Ovary (tissue), 9 donors: ENCODE results near the gene AP4B1. TPM values are rescaled to one million over a fixed set of nuclear protein-coding genes. Genes with fewer than 3 reads are reported as not detected.

Experiments
- DNase-seq, 5 donors: peaks; one replicate each; pipeline ENCODE4 v3.0.0-alpha.2; 2019 to 2020
- H3K27ac ChIP-seq, 2 donors: fragments of 200-600 bp; one replicate each; pipeline versions ENCODE4 v1.5.1 to v1.8.0; 2019 to 2022
- H3K27me3 ChIP-seq: fragments of 200-600 bp; one replicate; pipeline ENCODE4 v1.8.0; 2022
- H3K36me3 ChIP-seq: fragments of 200-600 bp; sonication (generic); one replicate; pipeline ENCODE4 v1.5.1; 2019
- H3K4me1 ChIP-seq: one replicate; pipeline ENCODE4 v1.8.1; 2013; ENCODE audit warnings: mild to moderate bottlenecking, moderate library complexity; ENCODE audit not compliant: insufficient read depth
- H3K4me3 ChIP-seq: fragments of 200-600 bp; sonication (generic); one replicate; pipeline ENCODE4 v1.5.1; 2017
- H3K9me3 ChIP-seq, 2 donors: fragments of 200-600 bp in 1 of 2; sonication (generic) in 1 of 2; one replicate each; pipeline versions ENCODE4 v1.5.1 to v1.8.1; 2013 to 2019; ENCODE audit warnings: mild to moderate bottlenecking in 1 of 2, moderate library complexity in 1 of 2
- EP300 ChIP-seq: sonication (generic); formaldehyde crosslinking; IDR thresholded peaks from one replicate; pipeline ENCODE4 v1.6.1; 2017; ENCODE audit warnings: antibody characterized with exemption
- POLR2A ChIP-seq: fragments of 450-650 bp; IDR thresholded peaks from one replicate; pipeline ENCODE4 v1.6.1; 2017; ENCODE audit warnings: antibody characterized with exemption, mild to moderate bottlenecking, moderate library complexity
- WGBS, 3 donors: extraction: QIAGEN DNeasy Blood & Tissue Kit in 1 of 3; methylation state at CpG; one replicate each; pipeline versions ENCODE4 v1.1.5 to v1.1.7; 2013 to 2017; 5-methylcytosine and 5-hydroxymethylcytosine counted together
- intact Hi-C, 4 donors: fragments of 100-400 bp; cut with DNase I; formaldehyde crosslinking; loops; one replicate each; pipeline versions ENCODE4 v1.11.0 to v1.15.1; 2022 to 2023
- polyA plus RNA-seq, 2 donors: library from polyadenylated mRNA; stranded (reverse); fragments of 200-250 nt in 1 of 2; fragments of 350-450 nt in 1 of 2; fragmentation: Illumina TruSeq in 1 of 2; extraction: RNeasy Lipid Tissue Mini Kit (QIAGEN cat#74804) in 1 of 2; gene quantifications; one replicate each; pipeline ENCODE4 v1.2.3, GENCODE V29; 2013 to 2014
- total RNA-seq, 7 donors: library from RNA; depleted of rRNA in 2 of 7; stranded (reverse); fragments of >200 nt in 2 of 7; fragmentation: NEBNext Ultra II Directional in 3 of 7; extraction: Animal tissue kit (Norgen Biotek cat#: 25700) in 3 of 7; gene quantifications; one replicate each; pipeline versions ENCODE4 v1.1.0 to v1.2.4, GENCODE V29; 2016 to 2023
- TF ChIP-seq, protein P1 (sequence below), 3 donors: fragments of 450-650 bp in 2 of 3; fragments of 200-600 bp in 1 of 3; IDR thresholded peaks; one replicate each; pipeline versions ENCODE4 v1.5.1 to v1.8.0; 2016 to 2022; ENCODE audit warnings: antibody characterized with exemption in 3 of 3, mild to moderate bottlenecking in 1 of 3
- donor health status: DM: no; HTN: no; CAD: no; lungs with moderate emphysema.
- donor health status: DM: no; HTN: no; CAD: no.
- donor health status: Bipolar disorder and iron deficiency.
- donor health status: DM: yes; HTN: yes; CAD: no.
- donor health status: DM: no; HTN: no; CAD: no.
- donor health status: DM: yes; HTN: yes; CAD: no.

Gene AP4B1
- total and polyA plus RNA-seq, 9 donors = 14.4 to 23.7 (median 16.9) TPM

DNA sequence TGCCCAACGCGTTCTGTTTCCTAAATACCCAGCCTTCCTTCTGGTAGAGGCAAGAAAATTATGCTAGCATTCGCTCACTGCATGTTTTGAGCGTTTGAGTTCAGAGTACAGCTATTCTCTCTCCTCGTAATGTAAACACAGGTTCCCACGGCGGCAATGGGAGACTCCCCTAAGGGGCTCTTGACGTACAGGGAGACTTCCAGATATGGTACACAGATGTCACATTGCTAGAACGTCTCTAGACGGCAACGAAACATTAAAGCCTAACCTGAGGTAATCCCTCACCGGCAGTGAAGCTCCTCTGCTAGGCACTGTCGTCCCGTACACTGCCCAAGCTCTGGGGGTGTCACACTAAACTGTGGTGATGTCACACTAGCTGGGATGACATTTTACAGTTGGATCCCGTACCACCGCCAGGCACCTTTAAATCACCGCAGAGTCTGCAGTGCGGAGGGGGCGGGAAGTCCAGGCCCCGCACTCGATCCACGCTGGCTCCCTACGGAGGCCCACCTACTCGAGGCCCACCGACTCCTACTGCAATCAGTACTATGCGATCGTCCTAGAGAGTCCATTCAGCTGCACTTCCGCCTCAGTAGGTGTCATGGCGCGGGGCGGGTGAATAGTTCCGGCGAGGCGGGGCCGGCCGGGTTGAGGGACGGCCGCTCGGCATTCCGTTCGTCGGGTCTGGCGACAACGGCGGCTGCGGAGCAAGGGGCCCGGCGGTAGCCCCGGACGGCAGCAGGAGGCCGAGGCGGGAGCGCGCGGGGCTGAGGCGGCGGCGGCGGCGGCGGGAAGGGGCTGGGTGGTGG, 24.5 kb upstream of the AP4B1 start, which contains the start of gene HIPK1:
TSS of gene HIPK1 (plus strand) at position 384 of the 809 bp plus-strand sequence.
- H3K4me3 ChIP-seq = peak within 1 kb of the TSS; percentile 76
- DNase-seq = peak; percentile 92 to 96 (median 93)
- no peaks in the 10 kb centered on the region for H3K36me3 ChIP-seq
- TF ChIP-seq EP300 = peak; percentile 29
- TF ChIP-seq, protein P1, sequence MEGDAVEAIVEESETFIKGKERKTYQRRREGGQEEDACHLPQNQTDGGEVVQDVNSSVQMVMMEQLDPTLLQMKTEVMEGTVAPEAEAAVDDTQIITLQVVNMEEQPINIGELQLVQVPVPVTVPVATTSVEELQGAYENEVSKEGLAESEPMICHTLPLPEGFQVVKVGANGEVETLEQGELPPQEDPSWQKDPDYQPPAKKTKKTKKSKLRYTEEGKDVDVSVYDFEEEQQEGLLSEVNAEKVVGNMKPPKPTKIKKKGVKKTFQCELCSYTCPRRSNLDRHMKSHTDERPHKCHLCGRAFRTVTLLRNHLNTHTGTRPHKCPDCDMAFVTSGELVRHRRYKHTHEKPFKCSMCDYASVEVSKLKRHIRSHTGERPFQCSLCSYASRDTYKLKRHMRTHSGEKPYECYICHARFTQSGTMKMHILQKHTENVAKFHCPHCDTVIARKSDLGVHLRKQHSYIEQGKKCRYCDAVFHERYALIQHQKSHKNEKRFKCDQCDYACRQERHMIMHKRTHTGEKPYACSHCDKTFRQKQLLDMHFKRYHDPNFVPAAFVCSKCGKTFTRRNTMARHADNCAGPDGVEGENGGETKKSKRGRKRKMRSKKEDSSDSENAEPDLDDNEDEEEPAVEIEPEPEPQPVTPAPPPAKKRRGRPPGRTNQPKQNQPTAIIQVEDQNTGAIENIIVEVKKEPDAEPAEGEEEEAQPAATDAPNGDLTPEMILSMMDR (IDR thresholded peaks at IDR 0.05) = peak in 1 of 3 donors; percentile 22
- TF ChIP-seq POLR2A = peak; percentile 69
- intact Hi-C loops = loop anchor here in 2 of 4 donors (2.0 kb wide), 1 partner anchor 24 kb away; the partner anchor contains the start of genes AP4B1 (in 2 of the 2) and DCLRE1B (in 2 of the 2)
- no peaks in the 10 kb centered on the region for H3K27me3 ChIP-seq
- H3K4me1 ChIP-seq = peaks cover 9% of the 10 kb centered on the region
- 0 to 1% (median 0%) methylated on average over 36 to 61 of the region's 61 CpGs for WGBS, 3 donors
- H3K27ac ChIP-seq = peak within 1 kb of the TSS; percentile 82 to 89
- no peaks in the 10 kb centered on the region for H3K9me3 ChIP-seq

DNA sequence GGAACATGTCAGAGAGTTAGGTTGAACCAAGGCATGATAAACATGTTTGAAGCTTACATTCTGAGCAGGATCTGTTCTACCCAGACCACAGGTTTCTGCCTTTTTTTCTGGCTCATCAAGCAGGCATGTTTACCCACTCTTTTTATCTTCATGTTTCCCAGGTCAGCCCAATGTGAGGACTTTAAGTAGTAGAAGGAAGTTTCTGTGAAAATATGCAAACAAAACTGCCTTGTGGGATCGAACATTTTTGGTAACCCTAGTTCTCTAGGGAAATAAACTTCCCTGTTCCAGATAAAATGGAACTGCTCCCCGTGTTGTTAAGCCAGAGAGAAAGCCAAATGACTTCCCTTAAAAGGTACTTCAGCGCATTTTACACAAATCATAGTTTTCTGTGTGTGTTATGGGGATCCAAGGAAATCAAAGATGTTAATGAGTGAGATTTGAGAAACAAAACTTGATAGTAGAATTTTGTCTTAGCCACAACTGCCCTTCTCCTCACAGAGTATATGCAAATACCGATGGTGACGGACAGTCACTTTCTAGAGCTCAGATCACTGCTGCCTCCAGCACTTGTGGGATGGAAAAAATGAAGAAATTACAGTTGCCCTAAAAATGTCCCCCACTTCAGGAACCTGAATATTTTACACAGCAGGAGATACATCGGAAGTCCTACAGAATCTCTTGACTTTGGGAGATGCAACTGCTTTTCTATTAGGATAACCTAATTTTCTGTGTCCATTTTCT, 23.8 kb upstream of the AP4B1 start:
- TF ChIP-seq POLR2A = no peak
- TF ChIP-seq, protein P1 (IDR thresholded peaks at IDR 0.05) = no peak
- no peak for TF ChIP-seq EP300
- peak overlapping the region; percentile 76 for H3K4me3 ChIP-seq
- H3K4me1 ChIP-seq = peaks cover 6% of the 10 kb centered on the region
- no peaks in the 10 kb centered on the region for H3K9me3 ChIP-seq
- intact Hi-C loops = loop anchor here in 2 of 4 donors (2.0 kb wide), 1 partner anchor 24 kb away; the partner anchor contains the start of genes AP4B1 (in 2 of the 2) and DCLRE1B (in 2 of the 2)
- H3K27ac ChIP-seq = peak overlapping the region; percentile 82 to 89
- H3K36me3 ChIP-seq = no peaks in the 10 kb centered on the region
- no peak for DNase-seq
- H3K27me3 ChIP-seq = no peaks in the 10 kb centered on the region
- 2 to 12% (median 5%) methylated on average over 6 of the region's 6 CpGs for WGBS, 3 donors

DNA sequence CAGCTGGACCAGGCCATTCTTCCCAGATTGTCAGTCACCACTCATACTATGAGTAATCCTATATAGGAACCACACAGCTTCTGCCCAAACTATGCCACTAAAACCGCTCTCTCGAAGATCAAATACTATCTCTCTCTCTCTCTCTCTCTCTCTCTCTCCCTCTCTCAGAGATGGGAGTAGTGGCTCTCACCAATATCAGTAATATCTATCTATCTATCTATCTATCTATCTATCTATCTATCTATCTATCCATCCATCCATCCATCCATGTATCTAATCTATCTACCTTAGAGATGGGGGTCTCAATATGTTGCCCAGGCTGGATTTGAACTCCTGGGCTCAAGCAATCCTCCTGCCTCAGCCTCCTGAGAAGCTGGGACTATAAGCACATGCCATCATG, 19.9 kb upstream of the AP4B1 start:
- no peaks in the 10 kb centered on the region for H3K36me3 ChIP-seq
- 90 to 97% (median 94%) methylated on average over 2 of the region's 2 CpGs for WGBS, 3 donors

DNA sequence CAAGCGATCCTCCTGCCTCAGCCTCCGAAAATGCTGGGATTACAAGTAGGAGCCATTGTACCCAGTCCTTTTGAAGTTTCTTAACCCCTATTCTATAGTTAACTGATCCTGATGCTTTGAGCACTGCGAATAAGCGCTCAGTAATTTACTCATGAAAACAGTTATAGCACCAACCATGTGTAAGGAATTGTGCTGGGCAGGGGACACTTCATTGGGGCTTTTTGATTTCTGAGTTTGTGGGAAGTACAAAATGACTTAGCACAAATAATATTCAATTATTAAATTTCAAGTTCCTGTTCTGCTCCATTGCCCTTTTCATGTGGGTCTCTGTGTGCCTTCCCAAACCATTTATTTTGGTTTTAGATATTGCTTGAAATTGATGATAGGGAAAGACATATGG, 18.4 kb upstream of the AP4B1 start:
- intact Hi-C loops = no loop called here
- Histone ChIP-seq H3K27ac (no peak overlapping the region), H3K9me3 (no peaks in the 10 kb centered on the region), H3K27me3 (no peaks in the 10 kb centered on the region), H3K4me1 (peaks cover 1% of the 10 kb centered on the region), H3K36me3 (no peaks in the 10 kb centered on the region), H3K4me3 (no peak overlapping the region)
- TF ChIP-seq, protein P1 (IDR thresholded peaks at IDR 0.05) = no peak
- no peak for TF ChIP-seq EP300
- no peak for TF ChIP-seq POLR2A
- no peak for DNase-seq
- WGBS, 3 donors = 94 to 97% (median 95%) methylated on average over 4 of the region's 4 CpGs

More for the DNA sequence above, 19.9 kb upstream of the AP4B1 start:
- TF ChIP-seq POLR2A = no peak
- no peak for TF ChIP-seq EP300
- TF ChIP-seq, protein P1 (IDR thresholded peaks at IDR 0.05) = no peak
- intact Hi-C loops = no loop called here
- H3K9me3 ChIP-seq = no peaks in the 10 kb centered on the region
- peaks cover 1% of the 10 kb centered on the region for H3K4me1 ChIP-seq
- no peak for DNase-seq
- H3K27ac ChIP-seq = no peak overlapping the region
- H3K27me3 ChIP-seq = no peaks in the 10 kb centered on the region
- no peak overlapping the region for H3K4me3 ChIP-seq
